Epithelial cell of esophagus (primary cell): ENCODE data around the gene MATK.
"Not testable (repeated sequence)": the region's sequence is repeated elsewhere in the genome, so short reads cannot be mapped to it uniquely, and the experiment has no call there.

ENCODE experiments used
- DNase-seq: peaks from one replicate; pipeline ENCODE4 v3.0.0; 2010; ENCODE audit warnings: low read depth
- H3K4me3 ChIP-seq: 2 replicates; pipeline ENCODE4 v1.5.1; 2011; ENCODE audit warnings: mild to moderate bottlenecking, low read length, control low read depth
- TF ChIP-seq, protein P1 (sequence below): IDR thresholded peaks from 2 replicates; pipeline ENCODE4 v1.5.1; 2011; ENCODE audit warnings: low read depth, mild to moderate bottlenecking, low read length, control low read depth, inconsistent platforms; ENCODE audit not compliant: insufficient read depth; ENCODE audit errors: missing control alignments

Gene MATK

DNA sequence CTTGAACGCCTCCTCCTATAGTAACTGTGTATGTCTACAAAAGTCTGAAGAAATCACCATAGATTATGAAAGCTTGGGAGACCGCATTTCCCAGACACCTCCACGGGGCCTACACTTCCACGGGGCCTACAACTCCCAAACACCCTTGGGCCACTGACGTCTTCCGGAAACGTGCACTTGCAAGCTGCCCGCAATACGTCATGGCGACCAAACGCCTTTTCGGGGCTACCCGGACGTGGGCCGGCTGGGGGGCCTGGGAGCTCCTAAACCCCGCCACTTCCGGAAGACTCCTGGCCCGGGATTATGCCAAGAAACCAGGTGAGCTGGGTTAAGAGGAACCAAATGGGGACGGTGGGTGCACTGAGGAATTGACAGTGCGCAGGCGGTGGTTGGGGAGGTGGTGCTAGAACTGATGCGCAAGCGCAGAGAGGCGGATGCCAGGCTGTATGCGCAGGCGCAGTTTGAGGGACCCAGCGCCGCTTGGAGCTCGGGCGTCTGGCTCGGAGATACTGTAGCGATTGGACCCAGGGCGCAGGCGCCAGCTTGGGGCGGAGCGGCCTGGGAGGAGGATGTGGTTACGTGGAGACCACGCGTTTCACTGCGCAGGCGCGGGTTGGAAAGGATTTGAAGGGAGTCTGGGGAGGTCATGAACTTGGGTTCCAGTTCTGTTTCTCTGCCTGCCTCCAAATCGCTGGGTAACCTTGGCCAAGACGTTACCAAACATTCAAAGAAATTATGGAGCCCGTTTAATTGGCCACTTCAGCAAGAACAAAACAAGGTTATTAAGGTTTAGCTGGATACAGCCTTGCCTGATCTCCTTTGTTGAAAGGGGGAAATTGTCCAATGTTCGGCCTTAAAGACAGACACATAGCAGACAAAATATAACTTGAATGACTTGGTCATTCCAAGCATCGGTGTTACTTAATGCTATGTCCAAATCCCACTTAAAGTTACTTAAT is 23.4 kb downstream of the MATK start, which contains the start of gene MRPL54:
MRPL54 (plus strand) TSS at position 182 of the 959 bp plus-strand sequence; CDS start at position 201, 19 bp downstream.
- peak; percentile 99 for DNase-seq
- TF ChIP-seq, protein P1, sequence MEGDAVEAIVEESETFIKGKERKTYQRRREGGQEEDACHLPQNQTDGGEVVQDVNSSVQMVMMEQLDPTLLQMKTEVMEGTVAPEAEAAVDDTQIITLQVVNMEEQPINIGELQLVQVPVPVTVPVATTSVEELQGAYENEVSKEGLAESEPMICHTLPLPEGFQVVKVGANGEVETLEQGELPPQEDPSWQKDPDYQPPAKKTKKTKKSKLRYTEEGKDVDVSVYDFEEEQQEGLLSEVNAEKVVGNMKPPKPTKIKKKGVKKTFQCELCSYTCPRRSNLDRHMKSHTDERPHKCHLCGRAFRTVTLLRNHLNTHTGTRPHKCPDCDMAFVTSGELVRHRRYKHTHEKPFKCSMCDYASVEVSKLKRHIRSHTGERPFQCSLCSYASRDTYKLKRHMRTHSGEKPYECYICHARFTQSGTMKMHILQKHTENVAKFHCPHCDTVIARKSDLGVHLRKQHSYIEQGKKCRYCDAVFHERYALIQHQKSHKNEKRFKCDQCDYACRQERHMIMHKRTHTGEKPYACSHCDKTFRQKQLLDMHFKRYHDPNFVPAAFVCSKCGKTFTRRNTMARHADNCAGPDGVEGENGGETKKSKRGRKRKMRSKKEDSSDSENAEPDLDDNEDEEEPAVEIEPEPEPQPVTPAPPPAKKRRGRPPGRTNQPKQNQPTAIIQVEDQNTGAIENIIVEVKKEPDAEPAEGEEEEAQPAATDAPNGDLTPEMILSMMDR = no peak
- peak within 1 kb of the TSS; percentile 96 for H3K4me3 ChIP-seq

DNA sequence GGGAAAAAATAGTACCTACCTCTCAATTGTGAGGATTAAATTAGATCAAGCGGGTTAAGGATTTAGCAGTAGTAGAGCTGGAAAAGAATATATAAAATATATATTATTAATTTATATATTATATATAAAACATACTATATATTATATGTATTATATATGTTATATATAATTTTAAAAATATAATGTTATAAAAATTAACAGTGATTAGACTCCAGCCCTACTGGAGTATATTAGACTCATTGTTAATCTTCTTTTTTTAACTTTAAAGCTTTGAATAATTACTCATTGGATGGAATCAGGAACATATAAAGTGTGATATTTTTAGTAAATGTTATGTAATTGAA is 24.1 kb downstream of the MATK start:
- no peak for DNase-seq
- H3K4me3 ChIP-seq = no peak overlapping the region
- TF ChIP-seq, protein P1 = no peak

GRCh38 chr19:3761382-3762129 is 24.6 kb downstream of the MATK start, which contains the start of gene APBA3:
TSS of gene APBA3 (minus strand) at chr19:3761692. CDS start at chr19:3760264, 1,428 bp downstream.
- TF ChIP-seq, protein P1 = peak; percentile 71
- peak; percentile 89 for DNase-seq
- H3K4me3 ChIP-seq = peak within 1 kb of the TSS; percentile 96

DNA sequence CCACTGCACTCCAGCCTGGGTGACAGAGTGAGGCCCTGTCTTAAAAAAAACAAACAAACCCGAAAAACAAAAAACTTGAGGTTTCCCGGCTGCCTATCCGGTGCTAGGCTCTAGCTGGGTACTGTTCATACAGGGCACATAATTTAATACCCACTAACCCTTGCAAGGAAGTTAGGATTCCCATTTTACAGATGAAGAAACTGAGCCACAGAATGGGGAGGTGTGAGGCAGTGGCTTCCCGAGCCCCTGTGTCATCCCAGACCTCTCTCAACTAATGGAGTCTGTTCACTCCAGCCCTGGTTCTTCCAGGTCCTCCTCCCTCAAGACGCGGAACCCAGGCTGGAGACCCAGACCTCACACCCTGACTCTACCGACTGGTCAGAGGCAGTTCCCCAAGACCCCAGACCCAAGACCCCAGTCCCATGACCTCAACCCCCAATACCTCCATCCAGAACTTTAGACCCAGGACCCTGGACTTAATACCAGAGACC is 25.3 kb downstream of the MATK start:
- peak; percentile 16 for DNase-seq
- TF ChIP-seq, protein P1 = no peak
- H3K4me3 ChIP-seq = peak overlapping the region; percentile 96

GRCh38 chr19:3759482-3760254 is 26.5 kb downstream of the MATK start:
- TF ChIP-seq, protein P1 = no peak
- no peak for DNase-seq
- no peak overlapping the region for H3K4me3 ChIP-seq

GRCh38 chr19:3758297-3758696 is 27.9 kb downstream of the MATK start:
- DNase-seq, H3K4me3 ChIP-seq: not testable (repeated sequence)

DNA sequence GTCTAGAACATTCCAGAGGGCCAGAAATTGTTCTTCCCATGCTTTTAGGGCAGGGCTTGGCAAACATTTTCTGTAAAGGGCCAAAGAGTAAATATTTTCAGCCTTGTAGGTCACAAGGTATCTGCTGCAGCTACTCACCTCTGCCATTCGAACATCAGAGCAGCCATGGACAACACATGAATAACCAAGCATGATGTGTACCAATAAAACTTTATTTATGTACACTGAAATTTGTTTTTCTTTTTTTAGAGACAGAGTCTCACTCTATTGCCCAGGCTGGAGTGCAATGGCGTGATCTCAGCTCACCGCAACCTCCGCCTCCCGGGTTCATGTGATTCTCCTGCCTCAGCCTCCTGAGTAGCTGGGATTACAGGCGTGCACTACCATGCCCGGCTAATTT is 28.5 kb downstream of the MATK start:
- DNase-seq = not testable (repeated sequence)

More for the DNA sequence above, 28.5 kb downstream of the MATK start:
- not testable (repeated sequence) for H3K4me3 ChIP-seq
